CD14-positive monocyte (primary cell): ENCODE measurements around the gene CRB2. TPM values are rescaled to one million over a fixed set of nuclear protein-coding genes. Genes with fewer than 3 reads are reported as not detected.

Experiments
- DNase-seq, 3 donors: peaks; one replicate each; pipeline ENCODE4 v3.0.0-alpha.2; 2011 to 2022
- H2AFZ ChIP-seq: 2 replicates; pipeline ENCODE4 v1.6.0; 2012; ENCODE audit warnings: mild to moderate bottlenecking, low read depth, low read length, inconsistent platforms; ENCODE audit not compliant: insufficient read depth, poor library complexity, severe bottlenecking
- H3K27ac ChIP-seq, 2 donors: 1 replicate in 1 of 2; 2 replicates in 1 of 2; pipeline ENCODE4 v1.5.1; 2012 to 2013; ENCODE audit warnings: low read length in 2 of 2, control low read depth in 1 of 2, inconsistent platforms in 1 of 2, low read depth in 1 of 2, mild to moderate bottlenecking in 1 of 2
- H3K27me3 ChIP-seq, 2 donors: one replicate each; pipeline versions ENCODE4 v1.6.0 to v1.6.1; 2011 to 2013; ENCODE audit warnings: low read length in 2 of 2; ENCODE audit not compliant: control insufficient read depth in 2 of 2, insufficient read depth in 2 of 2
- H3K36me3 ChIP-seq, 2 donors: replicated peaks in 1 of 2; 1 replicate in 1 of 2; 2 replicates in 1 of 2; pipeline versions ENCODE4 v1.5.1 to v1.6.1; 2012 to 2013; ENCODE audit warnings: low read length in 2 of 2, control low read depth in 1 of 2, inconsistent platforms in 1 of 2, mild to moderate bottlenecking in 1 of 2; ENCODE audit not compliant: insufficient read depth in 2 of 2, control insufficient read depth in 1 of 2
- H3K4me1 ChIP-seq, 2 donors: 1 replicate in 1 of 2; 2 replicates in 1 of 2; pipeline versions ENCODE4 v1.5.1 to v1.6.1; 2012 to 2013; ENCODE audit warnings: low read length in 2 of 2, control low read depth in 1 of 2, inconsistent platforms in 1 of 2, mild to moderate bottlenecking in 1 of 2, moderate library complexity in 1 of 2; ENCODE audit not compliant: insufficient read depth in 2 of 2, control insufficient read depth in 1 of 2
- H3K4me2 ChIP-seq: replicated peaks from 2 replicates; pipeline ENCODE3; 2012; ENCODE audit warnings: low read length, moderate library complexity, mild to moderate bottlenecking; ENCODE audit not compliant: poor library complexity, severe bottlenecking; ENCODE audit errors: extremely low read depth
- H3K4me3 ChIP-seq, 3 experiments: fragments of 200-600 bp in 1 of 3; sonication (generic) in 1 of 3; replicated peaks in 1 of 3; 1 replicate in 2 of 3; 2 replicates in 1 of 3; pipeline ENCODE4 v1.5.1; 2011 to 2013; ENCODE audit warnings: low read length in 3 of 3, mild to moderate bottlenecking in 3 of 3, control low read depth in 2 of 3, low read depth in 2 of 3, inconsistent platforms in 1 of 3, moderate library complexity in 1 of 3
- H3K79me2 ChIP-seq: 2 replicates; pipeline ENCODE4 v1.6.0; 2012; ENCODE audit warnings: mild to moderate bottlenecking, control low read depth, inconsistent platforms, low read length, moderate library complexity; ENCODE audit not compliant: insufficient read depth
- H3K9ac ChIP-seq: 2 replicates; pipeline ENCODE4 v1.6.0; 2017; ENCODE audit warnings: low read length, mild to moderate bottlenecking; ENCODE audit not compliant: insufficient read depth, poor library complexity, severe bottlenecking
- H3K9me3 ChIP-seq, 2 donors: replicated peaks in 1 of 2; 1 replicate in 1 of 2; 2 replicates in 1 of 2; pipeline versions ENCODE4 v1.5.1 to v1.6.1; 2012 to 2013; ENCODE audit warnings: low read length in 2 of 2, control low read depth in 1 of 2; ENCODE audit not compliant: control insufficient read depth in 1 of 2, insufficient read depth in 1 of 2
- H4K20me1 ChIP-seq: 2 replicates; pipeline ENCODE4 v1.6.0; 2012; ENCODE audit warnings: mild to moderate bottlenecking, low read length, control low read depth, moderate library complexity; ENCODE audit not compliant: insufficient read depth
- H3K27ac Mint-ChIP-seq, 7 donors: one replicate each; pipeline ENCODE4 v1.8.0; 2020; ENCODE audit warnings: mild to moderate bottlenecking in 7 of 7, mixed read lengths in 7 of 7, moderate library complexity in 6 of 7, inconsistent platforms in 2 of 7
- H3K27me3 Mint-ChIP-seq, 3 donors: one replicate each; pipeline ENCODE4 v1.8.0; 2021 to 2022; ENCODE audit warnings: low read depth in 3 of 3, mild to moderate bottlenecking in 3 of 3, mixed read lengths in 3 of 3, moderate library complexity in 3 of 3, inconsistent platforms in 1 of 3
- H3K36me3 Mint-ChIP-seq, 2 donors: one replicate each; pipeline ENCODE4 v1.8.0; 2020; ENCODE audit warnings: mixed read lengths in 2 of 2, inconsistent platforms in 1 of 2, mild to moderate bottlenecking in 1 of 2
- H3K4me1 Mint-ChIP-seq: one replicate; pipeline ENCODE4 v1.8.0; 2020; ENCODE audit warnings: mild to moderate bottlenecking, mixed read lengths
- H3K4me3 Mint-ChIP-seq, 2 donors: one replicate each; pipeline ENCODE4 v1.8.0; 2020; ENCODE audit warnings: mild to moderate bottlenecking in 2 of 2, mixed read lengths in 2 of 2, moderate library complexity in 1 of 2
- H3K9me3 Mint-ChIP-seq, 7 donors: one replicate each; pipeline ENCODE4 v1.8.0; 2020 to 2022; ENCODE audit warnings: mixed read lengths in 7 of 7, mild to moderate bottlenecking in 6 of 7, moderate library complexity in 6 of 7, inconsistent platforms in 2 of 7
- WGBS: methylation state at CpG from one replicate; pipeline ENCODE4 v1.1.5; 2013; ENCODE audit warnings: missing lambda C conversion rate; ENCODE audit not compliant: insufficient coverage; 5-methylcytosine and 5-hydroxymethylcytosine counted together
- intact Hi-C, 2 donors: fragments of 100-400 bp; cut with micrococcal nuclease; formaldehyde crosslinking; loops; one replicate each; pipeline versions ENCODE4 v1.15.0 to v1.15.1; 2023
- polyA plus RNA-seq, 3 donors: library from polyadenylated mRNA; depleted of rRNA in 1 of 3; unstranded in 2 of 3; stranded (reverse) in 1 of 3; fragments of 300-500 nt in 2 of 3; fragments of >200 nt in 1 of 3; fragmentation: Illumina TruSeq in 2 of 3; gene quantifications; 1 replicate in 2 of 3; 2 replicates in 1 of 3; pipeline ENCODE4 v1.2.3, GENCODE V29; 2012 to 2021
- TF ChIP-seq, protein P1 (sequence below): fragments of 200-600 bp; IDR thresholded peaks from one replicate; pipeline ENCODE4 v1.8.0; 2022; ENCODE audit warnings: antibody characterized with exemption, mild to moderate bottlenecking

CRB2 gene
- polyA plus RNA-seq, 3 donors: not detected

DNA sequence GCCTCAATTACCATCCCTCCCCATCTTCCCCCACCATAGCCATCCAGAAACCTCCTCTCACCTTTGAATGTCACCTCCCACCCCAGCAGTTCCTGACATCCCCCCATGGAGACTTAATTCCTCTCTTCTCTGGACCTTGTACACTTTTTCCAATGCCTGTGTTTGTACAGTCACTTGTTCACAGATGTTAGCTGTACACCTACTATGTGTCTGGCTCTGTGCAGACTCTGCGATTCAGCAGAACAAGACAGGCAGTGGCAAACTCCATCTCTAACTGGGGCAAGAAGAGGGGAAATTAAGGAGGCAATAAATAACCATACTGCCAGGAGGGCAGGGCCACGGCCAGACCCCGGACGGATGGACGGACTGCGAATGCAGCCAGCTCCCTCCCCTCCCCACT lies 29.8 kb upstream of the CRB2 start:
- Histone ChIP-seq H3K4me2 (peak overlapping the region; percentile 72), H3K79me2 (no peaks in the 10 kb centered on the region), H3K4me1 (peaks cover 28% of the 10 kb centered on the region in 2 donors), H3K4me3 (peak overlapping the region; percentile 31 to 70 (median 33)), H3K9me3 (no peaks in the 10 kb centered on the region), H2AFZ (peak overlapping the region; percentile 86), H3K36me3 (no peaks in the 10 kb centered on the region), H3K27me3 (no peaks in the 10 kb centered on the region), H4K20me1 (no peaks in the 10 kb centered on the region), H3K27ac (peak overlapping the region in 1 of 2 donors; percentile 38), H3K9ac (peak overlapping the region; percentile 69)
- Mint-ChIP-seq H3K27me3 (peaks cover 4 to 10% (median 6%) of the 10 kb centered on the region in 3 donors), H3K4me1 (peaks cover 47% of the 10 kb centered on the region), H3K27ac (peak overlapping the region in 3 of 7 donors; percentile 33 to 78 (median 55)), H3K4me3 (peak overlapping the region; percentile 74 to 92), H3K9me3 (no peaks in the 10 kb centered on the region), H3K36me3 (no peaks in the 10 kb centered on the region)
- intact Hi-C loops: no loop called here
- TF ChIP-seq, protein P1, sequence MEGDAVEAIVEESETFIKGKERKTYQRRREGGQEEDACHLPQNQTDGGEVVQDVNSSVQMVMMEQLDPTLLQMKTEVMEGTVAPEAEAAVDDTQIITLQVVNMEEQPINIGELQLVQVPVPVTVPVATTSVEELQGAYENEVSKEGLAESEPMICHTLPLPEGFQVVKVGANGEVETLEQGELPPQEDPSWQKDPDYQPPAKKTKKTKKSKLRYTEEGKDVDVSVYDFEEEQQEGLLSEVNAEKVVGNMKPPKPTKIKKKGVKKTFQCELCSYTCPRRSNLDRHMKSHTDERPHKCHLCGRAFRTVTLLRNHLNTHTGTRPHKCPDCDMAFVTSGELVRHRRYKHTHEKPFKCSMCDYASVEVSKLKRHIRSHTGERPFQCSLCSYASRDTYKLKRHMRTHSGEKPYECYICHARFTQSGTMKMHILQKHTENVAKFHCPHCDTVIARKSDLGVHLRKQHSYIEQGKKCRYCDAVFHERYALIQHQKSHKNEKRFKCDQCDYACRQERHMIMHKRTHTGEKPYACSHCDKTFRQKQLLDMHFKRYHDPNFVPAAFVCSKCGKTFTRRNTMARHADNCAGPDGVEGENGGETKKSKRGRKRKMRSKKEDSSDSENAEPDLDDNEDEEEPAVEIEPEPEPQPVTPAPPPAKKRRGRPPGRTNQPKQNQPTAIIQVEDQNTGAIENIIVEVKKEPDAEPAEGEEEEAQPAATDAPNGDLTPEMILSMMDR: no peak
- no peak for DNase-seq
- 10% methylated on average over 4 of the region's 6 CpGs for WGBS

- peak overlapping the region; percentile 72 for H3K4me2 ChIP-seq
- H3K27me3 Mint-ChIP-seq: peaks cover 4 to 10% (median 6%) of the 10 kb centered on the region in 3 donors
- peaks cover 0 to under 1% (median 0%) of the 10 kb centered on the region in 7 donors for H3K9me3 Mint-ChIP-seq
- H3K79me2 ChIP-seq: no peaks in the 10 kb centered on the region
- H3K27ac Mint-ChIP-seq: peak overlapping the region in 5 of 7 donors; percentile 26 to 78 (median 56)
- H3K27me3 ChIP-seq: no peaks in the 10 kb centered on the region
- WGBS: 17% methylated on average over 3 of the region's 5 CpGs
- H3K36me3 ChIP-seq: no peaks in the 10 kb centered on the region
- no peaks in the 10 kb centered on the region for H4K20me1 ChIP-seq
- H3K4me1 Mint-ChIP-seq: peaks cover 47% of the 10 kb centered on the region
- peak overlapping the region; percentile 74 to 92 for H3K4me3 Mint-ChIP-seq
- TF ChIP-seq, protein P1: no peak
- peaks cover 28% of the 10 kb centered on the region in 2 donors for H3K4me1 ChIP-seq
- intact Hi-C loops: no loop called here
- H2AFZ ChIP-seq: peak overlapping the region; percentile 86
- no peaks in the 10 kb centered on the region for H3K9me3 ChIP-seq
- H3K9ac ChIP-seq: peak overlapping the region; percentile 69
- peak overlapping the region in 1 of 2 donors; percentile 38 for H3K27ac ChIP-seq
- H3K36me3 Mint-ChIP-seq: no peaks in the 10 kb centered on the region
- DNase-seq: peak; percentile 51 to 73 (median 54)
- H3K4me3 ChIP-seq: peak overlapping the region; percentile 31 to 70 (median 33)
Observed at GRCh38 chr9:123326662-123327093, 29.3 kb upstream of the CRB2 start.
